ENCODE measurements around the gene ZNF146.
"Not testable (repeated sequence)": the region's sequence is repeated elsewhere in the genome, so short reads cannot be mapped to it uniquely, and the experiment has no call there.

ZNF146 gene

DNA sequence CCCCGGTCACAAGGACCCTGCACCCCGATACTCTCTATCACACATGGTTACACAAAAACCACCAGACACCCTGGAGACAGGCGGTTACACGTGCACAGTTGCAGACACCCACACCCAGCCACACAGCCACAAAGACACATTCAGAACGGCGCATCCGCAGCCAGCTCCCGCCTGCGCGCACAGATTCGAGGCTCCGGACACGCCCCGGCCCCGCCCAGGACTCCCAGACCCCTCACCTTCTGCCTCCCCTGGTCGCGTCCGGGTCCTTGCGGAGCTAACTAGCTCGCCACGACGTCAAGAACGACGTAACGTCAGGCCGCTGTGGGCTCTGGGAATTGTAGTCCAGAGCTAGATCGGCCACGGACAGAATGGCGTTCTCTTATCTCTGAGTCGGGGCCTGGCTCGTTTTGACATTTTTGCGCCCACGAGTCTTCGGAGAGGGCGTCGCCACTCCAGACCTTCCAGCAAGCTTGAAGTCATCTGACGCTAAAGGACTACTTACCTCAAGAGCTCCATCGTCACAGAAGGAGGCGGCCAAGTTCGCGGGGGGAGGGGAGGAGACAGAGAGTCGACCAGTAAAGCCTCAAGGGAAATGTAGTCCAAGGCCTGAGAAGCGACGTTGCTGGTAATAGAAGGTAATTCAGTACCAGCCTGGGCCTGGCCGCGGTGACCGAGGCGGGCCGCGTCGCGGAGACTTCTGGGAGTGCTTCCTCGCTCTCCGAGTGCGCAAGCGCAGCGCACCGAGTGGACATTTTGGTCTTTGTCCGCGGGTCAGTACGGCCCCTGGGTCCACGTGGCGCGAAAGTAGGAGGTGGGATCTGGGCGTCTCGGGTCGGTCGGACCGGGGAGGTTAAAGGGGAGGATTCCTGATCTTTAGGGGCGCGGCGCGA, at the start of gene ZNF146, which contains the start of gene ZNF565:
TSS of gene ZNF146 (plus strand) at position 721 of the 890 bp plus-strand sequence. CDS start 21,335 bp downstream, outside the sequence.
TSS of gene ZNF565 (minus strand) at position 280 of the 890 bp plus-strand sequence. CDS start 12,680 bp downstream, outside the sequence.
- TF ChIP-seq, protein P1, sequence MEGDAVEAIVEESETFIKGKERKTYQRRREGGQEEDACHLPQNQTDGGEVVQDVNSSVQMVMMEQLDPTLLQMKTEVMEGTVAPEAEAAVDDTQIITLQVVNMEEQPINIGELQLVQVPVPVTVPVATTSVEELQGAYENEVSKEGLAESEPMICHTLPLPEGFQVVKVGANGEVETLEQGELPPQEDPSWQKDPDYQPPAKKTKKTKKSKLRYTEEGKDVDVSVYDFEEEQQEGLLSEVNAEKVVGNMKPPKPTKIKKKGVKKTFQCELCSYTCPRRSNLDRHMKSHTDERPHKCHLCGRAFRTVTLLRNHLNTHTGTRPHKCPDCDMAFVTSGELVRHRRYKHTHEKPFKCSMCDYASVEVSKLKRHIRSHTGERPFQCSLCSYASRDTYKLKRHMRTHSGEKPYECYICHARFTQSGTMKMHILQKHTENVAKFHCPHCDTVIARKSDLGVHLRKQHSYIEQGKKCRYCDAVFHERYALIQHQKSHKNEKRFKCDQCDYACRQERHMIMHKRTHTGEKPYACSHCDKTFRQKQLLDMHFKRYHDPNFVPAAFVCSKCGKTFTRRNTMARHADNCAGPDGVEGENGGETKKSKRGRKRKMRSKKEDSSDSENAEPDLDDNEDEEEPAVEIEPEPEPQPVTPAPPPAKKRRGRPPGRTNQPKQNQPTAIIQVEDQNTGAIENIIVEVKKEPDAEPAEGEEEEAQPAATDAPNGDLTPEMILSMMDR (IDR thresholded peaks at IDR 0.05; ENCODE audit: poor library complexity, severe bottlenecking): no peak
- H3K4me1 ChIP-seq (ENCODE audit: insufficient read depth, poor library complexity, severe bottlenecking): peaks cover 5% of the 10 kb centered on the region
- no peaks in the 10 kb centered on the region for H3K27me3 ChIP-seq (ENCODE audit: insufficient read depth, poor library complexity, severe bottlenecking)
- peak within 1 kb of the TSS; percentile 51 for H3K27ac ChIP-seq (ENCODE audit: poor library complexity, severe bottlenecking)
- H3K4me3 ChIP-seq (ENCODE audit: severe bottlenecking): peak within 1 kb of the TSS; percentile 72
- H3K36me3 ChIP-seq (ENCODE audit: low read depth): peaks cover 25% of the 10 kb centered on the region
- H3K9me3 ChIP-seq (ENCODE audit: severe bottlenecking): no peaks in the 10 kb centered on the region
- DNase-seq (ENCODE audit: low spot score): peak; percentile 99
- ATAC-seq (ENCODE audit: low read depth): peak; percentile 96

DNA sequence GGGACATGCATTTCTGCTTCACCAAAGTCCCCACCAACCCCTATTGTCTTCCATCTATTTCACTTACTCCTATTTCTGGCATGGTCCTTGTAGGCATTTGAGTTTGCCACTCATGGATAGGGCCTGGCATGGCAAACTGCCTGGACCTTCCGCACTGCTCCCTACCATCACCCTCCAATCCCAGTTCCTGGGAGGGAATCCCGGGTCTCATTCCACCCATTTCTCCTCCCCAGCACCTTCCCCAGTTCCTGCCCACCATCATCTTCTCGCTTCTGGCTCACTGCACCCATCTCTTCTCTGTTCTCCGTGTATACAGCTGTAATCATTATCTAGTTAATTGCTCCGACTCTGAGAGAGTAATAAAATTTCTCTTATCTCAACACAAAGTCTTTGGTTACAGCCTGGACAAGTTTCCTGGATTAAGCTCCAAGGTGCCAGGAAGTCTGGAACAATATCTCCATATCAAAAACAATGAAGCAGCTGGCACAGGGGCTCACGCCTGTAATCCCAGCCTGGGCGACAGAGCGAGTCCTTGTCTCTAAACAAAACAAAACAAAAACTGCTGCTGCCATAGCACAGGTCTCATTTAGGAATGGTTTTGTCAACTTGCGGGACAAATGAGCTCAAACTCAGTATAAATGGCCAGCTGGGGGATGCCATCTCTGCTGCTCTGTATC, 45.7 kb upstream of the ZNF146 start:
- TF ChIP-seq, protein P1 (IDR thresholded peaks at IDR 0.05; ENCODE audit: poor library complexity, severe bottlenecking): no peak
- no peaks in the 10 kb centered on the region for H3K9me3 ChIP-seq (ENCODE audit: severe bottlenecking)
- H3K4me3 ChIP-seq (ENCODE audit: severe bottlenecking): no peak overlapping the region
- no peaks in the 10 kb centered on the region for H3K27me3 ChIP-seq (ENCODE audit: insufficient read depth, poor library complexity, severe bottlenecking)
- DNase-seq (ENCODE audit: low spot score): no peak
- H3K27ac ChIP-seq (ENCODE audit: poor library complexity, severe bottlenecking): no peak overlapping the region
- peaks cover 5% of the 10 kb centered on the region; the same call in 1 of the 2 replicates for H3K36me3 ChIP-seq (ENCODE audit: low read depth)
- ATAC-seq (ENCODE audit: low read depth): no peak
- H3K4me1 ChIP-seq (ENCODE audit: insufficient read depth, poor library complexity, severe bottlenecking): no peaks in the 10 kb centered on the region

GRCh38 chr19:36172852-36173251, 42.1 kb upstream of the ZNF146 start:
- ATAC-seq (ENCODE audit: low read depth) (no peak), DNase-seq (ENCODE audit: low spot score) (no peak)
- Histone ChIP-seq H3K4me1 (ENCODE audit: insufficient read depth, poor library complexity, severe bottlenecking) (no peaks in the 10 kb centered on the region), H3K9me3 (ENCODE audit: severe bottlenecking) (no peaks in the 10 kb centered on the region), H3K4me3 (ENCODE audit: severe bottlenecking) (no peak overlapping the region), H3K27ac (ENCODE audit: poor library complexity, severe bottlenecking) (no peak overlapping the region), H3K27me3 (ENCODE audit: insufficient read depth, poor library complexity, severe bottlenecking) (no peaks in the 10 kb centered on the region), H3K36me3 (ENCODE audit: low read depth) (no peaks in the 10 kb centered on the region)
- TF ChIP-seq, protein P1 (IDR thresholded peaks at IDR 0.05; ENCODE audit: poor library complexity, severe bottlenecking): no peak

DNA sequence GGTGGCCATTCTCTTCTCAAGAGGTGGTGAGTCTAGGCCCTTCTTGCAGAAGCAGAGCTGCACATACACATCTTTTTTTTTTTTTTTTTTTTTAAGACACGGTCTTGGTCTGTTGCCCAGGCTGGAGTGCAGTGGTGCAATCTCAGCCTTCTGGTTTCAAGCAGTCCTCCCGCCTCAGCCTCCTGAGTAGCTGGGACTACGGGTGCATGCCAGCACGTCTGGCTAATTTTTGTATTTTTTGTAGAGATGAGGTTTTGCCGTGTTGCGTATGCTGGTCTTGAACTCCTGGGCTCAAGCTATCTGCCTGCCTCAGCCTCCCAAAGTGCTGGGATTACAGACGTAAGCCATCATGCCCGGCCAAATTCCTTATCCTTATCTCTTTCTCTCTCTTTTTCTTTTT, 41.1 kb upstream of the ZNF146 start:
- not testable (repeated sequence) for ATAC-seq (ENCODE audit: low read depth); H3K4me3 ChIP-seq (ENCODE audit: severe bottlenecking); DNase-seq (ENCODE audit: low spot score); H3K4me1 ChIP-seq (ENCODE audit: insufficient read depth, poor library complexity, severe bottlenecking); H3K27ac ChIP-seq (ENCODE audit: poor library complexity, severe bottlenecking); H3K36me3 ChIP-seq (ENCODE audit: low read depth); H3K9me3 ChIP-seq (ENCODE audit: severe bottlenecking); H3K27me3 ChIP-seq (ENCODE audit: insufficient read depth, poor library complexity, severe bottlenecking)

DNA sequence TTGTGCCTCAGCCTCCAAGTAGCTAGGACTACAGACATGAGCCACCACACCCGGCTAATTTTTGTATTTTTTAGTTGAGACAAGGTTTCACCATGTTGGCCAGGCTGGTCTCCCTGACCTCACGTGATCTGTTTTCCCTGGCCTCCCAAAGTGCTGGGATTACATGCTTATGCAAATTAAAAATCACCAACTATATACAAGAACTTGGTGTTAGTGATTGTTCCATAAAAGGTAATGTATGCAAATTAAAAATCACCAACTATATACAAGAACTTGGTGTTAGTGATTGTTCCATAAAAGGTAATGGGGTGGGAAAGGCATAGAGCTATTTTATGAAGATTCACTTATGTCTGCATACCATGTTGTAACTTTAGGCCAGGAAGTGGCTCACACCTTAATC, 35.8 kb upstream of the ZNF146 start:
- H3K27ac ChIP-seq (ENCODE audit: poor library complexity, severe bottlenecking); H3K4me3 ChIP-seq (ENCODE audit: severe bottlenecking); ATAC-seq (ENCODE audit: low read depth); DNase-seq (ENCODE audit: low spot score); H3K9me3 ChIP-seq (ENCODE audit: severe bottlenecking); H3K36me3 ChIP-seq (ENCODE audit: low read depth); H3K27me3 ChIP-seq (ENCODE audit: insufficient read depth, poor library complexity, severe bottlenecking); H3K4me1 ChIP-seq (ENCODE audit: insufficient read depth, poor library complexity, severe bottlenecking): not testable (repeated sequence)

Data from RWPE2 (cell line).